GM21526 (cell line): ENCODE measurements around the gene PC.
"Not testable (repeated sequence)": the region's sequence is repeated elsewhere in the genome, so short reads cannot be mapped to it uniquely, and the experiment has no call there.

Experiments used
- ATAC-seq: cut with Tn5 transposase; IDR thresholded peaks from one replicate; pipeline ENCODE4 v1.9.1; 2021; ENCODE audit warnings: moderate library complexity; ENCODE audit not compliant: unreplicated experiment, low FRiP score

Gene PC

DNA sequence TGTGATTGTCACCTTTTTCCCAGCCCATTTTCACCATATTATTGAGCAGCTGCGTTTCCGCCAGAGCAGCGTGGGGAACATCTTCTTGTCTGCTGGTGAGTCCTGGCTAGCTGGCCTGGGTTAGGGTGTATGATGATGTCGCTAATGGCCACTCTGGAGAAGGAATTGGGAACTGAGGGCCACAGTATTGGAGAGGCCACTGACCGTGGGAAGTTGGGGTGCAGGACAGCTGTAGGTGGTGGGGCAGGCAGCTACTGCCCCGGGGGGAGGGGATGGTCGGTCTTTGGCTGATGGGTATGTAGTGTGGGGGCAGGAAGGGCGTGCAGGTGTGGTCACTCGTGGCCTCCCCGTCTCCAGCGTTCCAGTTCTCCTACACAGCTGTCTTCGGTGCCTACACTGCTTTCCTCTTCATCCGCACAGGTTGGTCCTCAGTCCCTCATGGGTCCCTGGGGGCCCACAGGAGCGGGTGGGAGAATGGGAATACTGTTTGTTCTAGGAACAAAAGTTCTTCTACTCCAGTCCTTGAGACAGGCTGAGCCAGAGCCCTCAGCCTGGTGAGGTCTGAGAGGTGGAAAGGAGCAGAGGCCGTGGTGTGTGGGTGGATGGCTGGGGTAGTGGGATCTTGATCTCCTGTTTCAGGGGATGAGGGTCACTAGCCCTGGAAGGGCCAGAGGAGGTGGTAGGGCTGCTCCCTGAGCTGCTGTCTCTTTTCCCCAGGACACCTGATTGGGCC is 112.9 kb downstream of the PC start:
- ATAC-seq, result no peak

- no peak for ATAC-seq
Observed at GRCh38 chr11:66844496-66845142, 113.6 kb downstream of the PC start.

DNA sequence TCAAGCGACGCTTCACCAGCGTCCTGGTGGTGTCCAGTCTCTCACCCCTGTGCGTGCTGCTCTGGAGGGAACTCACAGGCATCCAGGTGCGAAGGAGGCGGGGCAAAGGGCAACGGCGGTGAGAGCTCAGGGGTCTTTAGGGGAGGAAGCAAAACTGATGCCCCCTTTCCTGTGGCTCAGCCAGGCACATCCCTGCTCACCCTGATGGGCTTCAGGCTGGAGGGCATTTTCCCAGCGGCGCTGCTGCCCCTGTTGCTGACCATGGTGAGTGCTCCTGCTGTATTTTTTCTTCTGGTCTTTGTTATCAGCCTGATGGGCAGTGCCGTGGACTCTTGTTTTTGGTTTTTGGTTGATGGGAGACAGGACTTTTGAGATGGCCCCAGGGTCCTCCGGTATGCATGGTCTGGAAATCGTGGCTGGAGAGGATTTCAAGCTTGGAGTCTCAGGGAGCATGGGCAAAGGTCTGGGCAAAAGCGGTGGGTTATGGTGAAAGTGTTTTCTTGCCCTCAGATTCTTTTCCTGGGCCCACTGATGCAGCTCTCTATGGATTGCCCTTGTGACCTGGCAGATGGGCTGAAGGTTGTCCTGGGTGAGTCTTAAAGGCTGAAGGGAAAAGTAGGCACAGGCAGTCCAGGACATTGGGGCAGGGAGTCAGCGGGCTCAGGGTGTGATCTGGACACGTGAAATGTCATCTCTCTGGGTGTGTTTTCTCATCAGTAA is 114.2 kb downstream of the PC start:
- no peak for ATAC-seq

DNA sequence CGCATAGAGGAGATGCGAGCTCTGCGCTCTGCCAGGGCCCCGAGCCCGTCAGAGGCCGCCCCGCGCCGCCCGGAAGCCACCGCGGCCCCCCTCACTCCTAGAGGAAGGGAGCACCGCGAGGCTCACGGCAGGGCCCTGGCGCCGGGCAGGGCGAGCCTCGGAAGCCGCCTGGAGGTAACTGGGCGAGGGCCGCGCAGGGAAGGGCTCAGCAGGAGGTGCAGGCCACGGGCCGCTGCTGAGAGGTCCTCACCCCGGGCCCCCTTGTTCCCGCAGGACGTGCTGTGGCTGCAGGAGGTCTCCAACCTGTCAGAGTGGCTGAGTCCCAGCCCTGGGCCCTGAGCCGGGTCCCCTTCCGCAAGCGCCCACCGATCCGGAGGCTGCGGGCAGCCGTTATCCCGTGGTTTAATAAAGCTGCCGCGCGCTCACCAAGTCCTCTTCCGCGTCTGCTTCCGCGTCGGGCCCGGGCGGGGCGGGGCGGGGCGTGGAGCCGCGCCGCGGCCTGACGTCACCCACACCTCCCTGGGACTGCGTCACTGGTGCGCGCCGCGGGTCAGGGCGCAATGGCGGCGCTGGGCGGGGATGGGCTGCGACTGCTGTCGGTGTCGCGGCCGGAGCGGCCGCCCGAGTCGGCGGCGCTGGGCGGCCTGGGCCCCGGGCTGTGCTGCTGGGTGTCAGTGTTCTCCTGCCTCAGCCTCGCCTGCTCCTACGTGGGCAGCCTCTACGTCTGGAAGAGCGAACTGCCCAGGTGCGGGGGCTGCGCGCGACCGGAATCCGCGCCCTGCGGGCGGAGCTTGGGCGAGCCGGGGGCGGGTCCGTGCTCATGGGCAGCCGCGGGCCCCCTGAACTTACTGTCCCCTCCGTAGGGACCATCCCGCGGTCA is 115.0 kb downstream of the PC start, which contains the start of gene RCE1:
TSS of gene RCE1 (plus strand) at position 546 of the 880 bp plus-strand sequence. CDS start at position 561, 15 bp downstream.
- ATAC-seq, result peak; percentile 63

GRCh38 chr11:66842501-66842895 is 115.7 kb downstream of the PC start:
- ATAC-seq, result no peak

DNA sequence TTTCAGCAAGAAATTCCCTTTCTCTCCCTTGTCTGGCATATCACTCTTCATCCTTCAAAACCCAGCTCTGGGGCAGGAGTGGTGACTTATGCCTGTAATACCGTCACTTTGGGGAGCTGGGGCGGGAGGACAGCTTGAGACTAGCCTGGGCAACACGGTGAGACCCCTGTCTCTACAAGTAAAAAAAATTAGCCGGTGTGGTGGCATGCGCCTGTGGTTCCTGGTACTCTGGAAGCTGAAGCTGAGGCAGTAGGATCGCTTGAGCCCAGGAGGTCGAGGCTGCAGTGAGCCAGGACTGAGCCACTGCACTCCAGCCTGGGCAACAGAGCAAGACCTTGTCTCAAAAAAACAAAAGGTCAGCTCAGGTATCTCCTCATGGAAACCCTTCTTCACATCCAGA is 116.3 kb downstream of the PC start:
- no peak for ATAC-seq

DNA sequence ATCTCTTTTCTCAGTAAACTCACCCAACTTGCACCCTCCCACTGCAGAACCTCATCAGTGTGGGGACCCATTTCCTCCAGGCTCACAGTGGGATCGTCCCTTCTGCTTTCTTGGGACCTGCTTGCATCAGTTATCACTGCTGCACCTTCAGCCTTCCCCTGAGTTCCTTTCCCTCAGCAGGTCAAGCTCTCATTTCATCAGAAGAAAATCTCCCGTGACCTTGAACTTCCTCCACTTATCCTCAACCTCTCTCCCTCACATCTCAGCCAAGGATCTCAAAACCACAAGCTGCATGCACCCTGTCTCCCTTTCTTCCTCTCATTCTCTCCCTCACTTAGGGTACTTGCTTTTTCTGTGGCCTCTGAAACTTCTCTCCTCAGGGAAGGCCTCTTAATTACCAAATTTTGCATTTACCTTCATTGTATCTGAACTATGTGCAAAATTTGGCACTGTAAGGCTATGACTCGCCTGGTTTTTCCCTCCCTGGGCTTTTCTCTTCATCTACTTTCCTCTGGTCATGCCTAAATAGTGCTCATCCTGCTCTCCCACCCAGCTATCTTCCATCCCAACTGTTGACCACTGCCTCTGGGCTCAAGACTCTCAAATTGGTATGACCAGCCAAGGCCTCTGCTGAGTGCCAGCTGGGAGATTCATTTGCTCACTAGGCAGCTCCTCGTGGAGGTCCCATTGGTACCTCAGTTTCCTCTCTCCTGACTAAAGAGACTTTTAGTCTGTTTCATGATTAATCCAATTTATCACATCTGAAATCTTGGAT is 117.7 kb downstream of the PC start:
- ATAC-seq, result no peak

DNA sequence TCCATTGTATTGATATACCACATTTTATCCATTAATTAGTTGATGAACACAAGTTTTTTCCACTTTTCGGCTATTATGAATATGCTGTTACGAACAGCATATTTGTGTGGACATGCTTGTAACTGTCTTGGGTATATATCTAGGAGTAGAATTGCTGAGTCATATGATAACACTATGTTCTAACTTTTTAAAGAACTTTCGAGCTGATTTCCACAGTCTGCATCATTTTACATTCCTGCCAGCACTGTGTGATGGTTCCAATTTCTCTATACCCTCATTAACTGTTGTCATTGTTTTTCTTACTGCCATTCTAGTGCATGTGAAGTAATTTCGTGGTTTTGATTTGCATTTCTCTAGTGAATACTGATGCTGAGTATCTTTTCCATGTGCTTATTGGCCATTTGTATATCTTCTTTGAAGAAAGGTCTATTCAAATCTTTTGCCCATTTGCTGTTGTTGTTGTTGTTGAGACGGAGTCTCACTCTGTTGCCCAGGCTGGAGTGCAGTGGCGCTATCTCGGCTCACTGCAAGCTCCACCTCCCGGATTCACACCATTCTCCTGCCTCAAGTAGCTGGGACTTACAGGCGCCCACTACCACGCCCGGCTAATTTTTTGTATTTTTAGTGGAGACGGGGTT is 122.3 kb downstream of the PC start:
- ATAC-seq, result no peak

DNA sequence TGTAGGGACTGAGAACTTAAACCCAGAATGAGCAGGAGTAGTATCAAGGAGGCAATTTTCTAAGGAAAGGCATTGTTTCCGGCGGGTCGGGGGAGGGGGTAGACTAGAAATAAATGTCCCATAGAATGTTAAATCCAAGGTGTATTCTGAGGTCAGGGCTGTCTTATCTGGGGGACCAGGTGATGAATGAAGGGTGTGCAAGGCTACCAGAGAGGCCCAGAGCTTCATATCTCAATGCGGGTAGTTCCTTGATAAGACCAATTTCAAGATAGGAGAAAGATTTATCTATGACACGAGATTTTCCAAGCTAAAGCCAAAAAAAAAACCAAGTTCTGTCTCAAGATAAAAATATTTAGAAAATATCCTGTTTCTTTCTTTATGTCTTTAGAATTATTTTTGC is 123.2 kb downstream of the PC start:
- ATAC-seq, result no peak

DNA sequence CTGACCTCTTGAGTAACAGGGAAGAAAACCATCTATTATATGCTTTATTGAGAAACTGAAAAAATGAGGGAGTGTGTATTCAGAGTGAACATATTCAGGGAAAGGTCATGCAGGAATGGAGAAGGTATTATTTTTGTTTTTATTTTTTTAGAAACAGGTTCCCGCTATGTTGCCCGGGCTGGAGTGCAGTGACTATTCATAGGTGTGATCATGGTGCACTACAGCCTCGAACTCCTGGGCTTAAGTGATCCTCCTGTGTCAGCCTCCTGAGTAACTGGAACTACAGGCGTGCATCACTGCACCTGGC is 123.7 kb downstream of the PC start:
- ATAC-seq, result no peak

- ATAC-seq, result not testable (repeated sequence)
Observed at GRCh38 chr11:66824573-66824972, 133.6 kb downstream of the PC start.

- no peak for ATAC-seq
Observed at GRCh38 chr11:66823700-66824099, 134.5 kb downstream of the PC start.

- ATAC-seq, result no peak
Observed at GRCh38 chr11:66820901-66821300, 137.3 kb downstream of the PC start.

DNA sequence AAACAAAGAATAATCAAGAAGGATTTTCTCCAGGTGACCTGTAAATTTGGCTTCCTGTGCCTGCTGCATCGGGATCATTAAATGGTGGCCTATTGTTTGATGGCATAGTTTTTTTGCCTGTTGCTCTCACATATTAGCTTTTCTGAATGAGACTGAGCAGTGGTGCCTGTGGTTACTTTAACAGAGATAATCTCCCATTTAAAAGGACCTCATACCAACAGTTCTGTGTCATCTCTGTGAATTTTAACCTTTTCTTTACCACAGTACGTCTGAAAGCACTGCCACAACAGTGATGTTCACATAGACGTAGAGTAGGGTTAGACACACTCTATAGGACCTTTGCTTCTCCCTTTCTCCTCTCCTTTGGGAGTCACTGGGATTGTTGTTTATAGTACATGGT is 137.8 kb downstream of the PC start:
- ATAC-seq, result no peak

DNA sequence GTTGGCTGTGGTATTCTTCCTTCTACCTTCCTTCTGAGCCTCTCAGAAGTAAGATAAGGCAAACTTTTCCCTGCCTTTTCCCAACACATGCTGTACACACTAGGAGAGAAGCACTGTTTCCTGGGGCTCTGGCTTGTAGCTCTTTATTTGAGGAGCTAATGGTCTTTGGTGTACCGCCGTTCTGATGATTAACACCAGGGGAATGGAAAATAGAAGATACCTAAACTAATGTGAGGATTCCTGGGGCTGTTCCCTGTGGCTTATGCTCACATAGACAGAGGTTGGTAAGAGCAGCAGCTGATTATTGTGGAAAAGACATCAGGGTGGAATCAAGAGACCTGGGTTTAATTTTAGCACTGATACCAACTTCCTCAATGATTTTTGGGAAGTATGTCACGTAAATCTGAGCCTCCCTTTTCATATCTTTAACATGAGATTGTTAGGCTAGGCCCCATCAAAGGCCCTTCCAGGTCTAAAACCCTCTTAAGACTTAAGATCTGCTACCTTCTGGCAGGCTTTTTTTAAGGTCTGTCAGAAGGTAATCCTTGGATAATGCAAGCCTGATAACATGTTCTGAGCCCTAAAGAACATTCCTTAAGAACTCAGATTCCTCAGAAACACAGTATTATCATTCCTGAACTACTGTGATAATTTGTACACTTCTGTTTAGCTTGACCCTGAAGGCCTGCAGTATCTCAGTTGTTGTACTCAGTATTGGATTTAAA is 139.8 kb downstream of the PC start:
- no peak for ATAC-seq

- no peak for ATAC-seq
Observed at GRCh38 chr11:66815646-66816045, 142.5 kb downstream of the PC start.

GRCh38 chr11:66814678-66815077 is 143.5 kb downstream of the PC start:
- ATAC-seq, result no peak

GRCh38 chr11:66810576-66811185 is 147.5 kb downstream of the PC start:
- no peak for ATAC-seq

DNA sequence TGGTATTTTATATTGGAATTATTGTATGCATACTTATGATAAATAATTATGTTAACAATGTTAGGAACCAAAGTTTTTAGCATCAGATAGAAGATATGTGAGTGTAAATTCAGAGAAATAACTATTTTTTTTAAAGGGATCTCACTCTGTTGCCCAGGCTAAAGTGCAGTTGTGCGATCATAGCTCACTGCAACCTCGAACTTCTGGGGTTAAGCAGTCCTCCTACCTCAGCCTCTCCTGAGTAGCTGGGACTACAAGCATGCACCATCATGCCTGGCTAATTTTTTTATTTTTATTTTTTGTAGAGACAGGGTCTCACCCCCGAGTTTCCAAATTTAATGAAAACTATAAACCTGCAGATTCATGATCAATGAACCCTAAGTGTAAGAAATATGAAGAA is 148.6 kb downstream of the PC start:
- no peak for ATAC-seq
